Breast epithelium (tissue), 4 donors: Measurements from ENCODE around the gene DAB1. TPM values are rescaled to one million over a fixed set of nuclear protein-coding genes. Genes with fewer than 3 reads are reported as not detected.

Experiments used
- DNase-seq, 2 donors: peaks; one replicate each; pipeline ENCODE4 v3.0.0-alpha.2; 2019; ENCODE audit warnings: low spot score in 2 of 2
- H3K27ac ChIP-seq, 2 donors: fragments of 200-600 bp; sonication (generic) in 1 of 2; one replicate each; pipeline ENCODE4 v1.5.1; 2016 to 2019; ENCODE audit warnings: mild to moderate bottlenecking in 1 of 2
- H3K27me3 ChIP-seq, 2 donors: fragments of 200-600 bp; sonication (generic) in 1 of 2; one replicate each; pipeline versions ENCODE4 v1.5.1 to v1.6.0; 2017 to 2019; ENCODE audit warnings: control low read depth in 1 of 2, mild to moderate bottlenecking in 1 of 2
- H3K36me3 ChIP-seq: fragments of 200-600 bp; one replicate; pipeline ENCODE4 v1.5.1; 2019
- H3K4me1 ChIP-seq, 2 donors: fragments of 200-600 bp; sonication (generic); one replicate each; pipeline ENCODE4 v1.5.1; 2016 to 2019; ENCODE audit warnings: control low read depth in 1 of 2
- H3K4me3 ChIP-seq, 3 donors: fragments of 200-600 bp; sonication (generic); 1 replicate in 2 of 3; 2 replicates in 1 of 3; pipeline ENCODE4 v1.5.1; 2016 to 2019; ENCODE audit warnings: mild to moderate bottlenecking in 3 of 3, moderate library complexity in 2 of 3
- H3K9me3 ChIP-seq, 2 donors: fragments of 200-600 bp; sonication (generic) in 1 of 2; one replicate each; pipeline ENCODE4 v1.5.1; 2016 to 2019; ENCODE audit warnings: control low read depth in 1 of 2
- CTCF ChIP-seq, 3 donors: fragments of 450-650 bp; IDR thresholded peaks; one replicate each; pipeline ENCODE4 v1.5.1; 2016 to 2017; ENCODE audit warnings: antibody characterized with exemption in 3 of 3, mild to moderate bottlenecking in 3 of 3, moderate library complexity in 3 of 3
- POLR2A ChIP-seq: fragments of 450-650 bp; IDR thresholded peaks from one replicate; pipeline ENCODE4 v1.6.1; 2016; ENCODE audit warnings: antibody characterized with exemption, mild to moderate bottlenecking, moderate library complexity
- POLR2AphosphoS5 ChIP-seq, 3 donors: sonication (generic); formaldehyde crosslinking; IDR thresholded peaks; one replicate each; pipeline ENCODE4 v1.6.1; 2017; ENCODE audit warnings: antibody characterized with exemption in 3 of 3
- intact Hi-C: fragments of 100-400 bp; cut with DNase I; formaldehyde crosslinking; loops from one replicate; pipeline ENCODE4 v1.15.1; 2023; ENCODE audit warnings: low total_unique reads
- total RNA-seq, 3 donors: library from RNA; depleted of rRNA; stranded (reverse); fragments of >200 nt; gene quantifications; one replicate each; pipeline ENCODE4 v1.1.0, GENCODE V29; 2016

The DAB1 gene
- total RNA-seq, 3 donors from 2014 or later, result 0.48 to 0.66 (median 0.59) TPM

- TF ChIP-seq POLR2AphosphoS5 (IDR thresholded peaks at IDR 0.05) (no peak), POLR2A (no peak), CTCF (IDR thresholded peaks at IDR 0.05) (no peak)
- no peaks in the 10 kb centered on the region for H3K27me3 ChIP-seq
- H3K36me3 ChIP-seq, result no peaks in the 10 kb centered on the region
- intact Hi-C loops, result no loop called here
- H3K9me3 ChIP-seq, result no peaks in the 10 kb centered on the region
- no peak overlapping the region for H3K4me3 ChIP-seq
- H3K27ac ChIP-seq, result no peak overlapping the region
- no peak for DNase-seq
- no peaks in the 10 kb centered on the region for H3K4me1 ChIP-seq
Observed at GRCh38 chr1:56993475-56993874, 430.4 kb downstream of the DAB1 start.

DNA sequence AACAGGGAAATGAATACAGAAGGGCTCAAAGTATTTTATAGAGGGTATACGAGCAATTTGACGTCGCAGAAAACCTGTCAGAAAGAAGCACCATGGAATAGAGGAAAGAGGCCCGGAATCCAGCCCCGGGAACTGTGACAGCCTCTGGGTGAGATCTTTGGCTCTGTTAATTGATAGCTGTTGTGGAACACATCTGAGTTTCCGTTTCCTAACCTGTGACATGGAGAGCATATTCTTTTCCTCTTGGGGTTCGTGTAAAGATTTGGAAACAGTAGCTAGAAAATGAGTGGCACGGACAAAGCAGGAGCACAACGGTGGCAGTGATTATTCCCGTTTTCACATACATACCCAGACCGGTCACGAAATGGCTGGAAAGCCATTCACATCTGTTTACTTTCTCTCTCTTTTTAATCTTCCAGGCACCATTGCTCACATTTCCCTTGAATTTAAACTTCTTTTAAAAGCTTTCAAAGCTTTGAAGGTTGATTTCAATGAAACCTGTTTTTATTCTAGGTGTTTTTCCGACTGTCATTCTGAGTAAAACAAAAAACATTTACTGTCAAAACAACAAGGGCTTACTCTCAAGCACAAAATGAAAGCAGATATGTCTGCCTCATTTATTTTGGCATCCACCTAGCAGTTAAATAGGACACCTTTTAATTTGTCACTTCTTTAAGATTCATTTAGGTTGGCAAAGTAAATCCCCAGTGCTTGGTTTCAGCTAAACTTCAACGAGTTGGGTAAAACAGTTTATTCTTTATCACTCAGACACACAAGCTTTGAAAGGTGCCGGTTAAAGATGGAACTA is 431.3 kb downstream of the DAB1 start:
- H3K9me3 ChIP-seq, result no peaks in the 10 kb centered on the region
- no peaks in the 10 kb centered on the region for H3K4me1 ChIP-seq
- TF ChIP-seq POLR2A (no peak), CTCF (IDR thresholded peaks at IDR 0.05) (no peak), POLR2AphosphoS5 (IDR thresholded peaks at IDR 0.05) (no peak)
- intact Hi-C loops, result no loop called here
- no peaks in the 10 kb centered on the region for H3K27me3 ChIP-seq
- H3K36me3 ChIP-seq, result no peaks in the 10 kb centered on the region
- no peak overlapping the region for H3K4me3 ChIP-seq
- no peak overlapping the region for H3K27ac ChIP-seq
- no peak for DNase-seq

DNA sequence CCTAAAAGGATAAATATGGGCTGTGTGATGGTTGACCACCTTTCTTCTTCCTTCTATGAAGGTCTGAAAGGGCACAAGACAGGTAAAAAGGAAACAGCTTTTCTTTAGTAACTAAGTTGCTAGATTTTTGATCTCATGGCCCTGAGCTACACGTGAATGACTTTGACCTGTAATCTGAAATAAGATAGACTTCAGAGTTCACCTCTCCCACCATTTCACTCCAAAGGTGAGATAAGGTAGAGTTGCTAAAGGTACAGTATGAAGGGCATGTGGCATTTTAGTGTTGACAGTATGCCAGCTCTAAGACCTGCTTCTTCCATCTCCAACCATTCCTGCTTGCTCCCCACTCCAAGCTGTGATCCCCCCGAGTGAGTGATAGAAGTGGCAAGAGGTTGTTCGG is 432.3 kb downstream of the DAB1 start:
- Histone ChIP-seq H3K4me1 (no peaks in the 10 kb centered on the region), H3K4me3 (no peak overlapping the region), H3K36me3 (no peaks in the 10 kb centered on the region), H3K9me3 (no peaks in the 10 kb centered on the region), H3K27ac (no peak overlapping the region), H3K27me3 (no peaks in the 10 kb centered on the region)
- DNase-seq, result no peak
- intact Hi-C loops, result no loop called here
- TF ChIP-seq POLR2A, result no peak
- TF ChIP-seq CTCF (IDR thresholded peaks at IDR 0.05), result no peak
- TF ChIP-seq POLR2AphosphoS5 (IDR thresholded peaks at IDR 0.05), result no peak

GRCh38 chr1:56986397-56986796 is 437.5 kb downstream of the DAB1 start:
- no peak for DNase-seq
- Histone ChIP-seq H3K36me3 (no peaks in the 10 kb centered on the region), H3K27me3 (no peaks in the 10 kb centered on the region), H3K4me3 (no peak overlapping the region), H3K4me1 (no peaks in the 10 kb centered on the region), H3K27ac (no peak overlapping the region), H3K9me3 (no peaks in the 10 kb centered on the region)
- TF ChIP-seq POLR2AphosphoS5 (IDR thresholded peaks at IDR 0.05), result no peak
- TF ChIP-seq CTCF (IDR thresholded peaks at IDR 0.05), result no peak
- no peak for TF ChIP-seq POLR2A
- intact Hi-C loops, result no loop called here

DNA sequence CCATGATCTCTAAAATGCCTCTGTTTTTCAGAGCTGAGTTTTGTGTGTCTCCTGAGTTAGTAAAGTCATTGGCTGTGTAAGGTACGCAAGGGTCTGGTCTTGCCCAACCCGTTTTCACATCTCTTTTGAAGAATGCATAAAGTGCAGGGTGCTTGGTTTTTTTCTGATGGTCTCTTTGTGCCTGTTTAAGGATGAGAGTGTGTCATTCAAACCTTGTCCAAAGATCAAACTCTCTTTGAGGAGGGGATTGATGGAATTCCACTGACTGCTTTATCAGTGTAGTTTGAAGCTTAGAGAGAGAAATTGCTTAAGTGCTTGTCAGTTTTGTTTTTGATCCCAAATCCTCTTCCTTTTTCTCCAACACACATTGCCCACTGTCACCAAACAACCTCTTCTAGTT is 438.0 kb downstream of the DAB1 start:
- no peaks in the 10 kb centered on the region for H3K9me3 ChIP-seq
- no peak overlapping the region for H3K4me3 ChIP-seq
- intact Hi-C loops, result no loop called here
- no peaks in the 10 kb centered on the region for H3K4me1 ChIP-seq
- no peaks in the 10 kb centered on the region for H3K36me3 ChIP-seq
- H3K27me3 ChIP-seq, result no peaks in the 10 kb centered on the region
- H3K27ac ChIP-seq, result no peak overlapping the region
- DNase-seq, result no peak
- TF ChIP-seq POLR2A (no peak), POLR2AphosphoS5 (IDR thresholded peaks at IDR 0.05) (no peak), CTCF (IDR thresholded peaks at IDR 0.05) (no peak)
